AG09319 (cell line): ENCODE data around the gene PLTP.
"Not testable (repeated sequence)": the region's sequence is repeated elsewhere in the genome, so short reads cannot be mapped to it uniquely, and the experiment has no call there.

Experiments used
- DNase-seq: peaks from one replicate; pipeline ENCODE4 v3.0.0-alpha.2; 2010; ENCODE audit warnings: low read depth; ENCODE audit errors: extremely low read depth
- TF ChIP-seq, protein P1 (sequence below): IDR thresholded peaks from 2 replicates; pipeline ENCODE4 v1.5.1; 2011; ENCODE audit warnings: low read depth, mild to moderate bottlenecking, inconsistent platforms, low read length, moderate library complexity

Gene PLTP, protein sequence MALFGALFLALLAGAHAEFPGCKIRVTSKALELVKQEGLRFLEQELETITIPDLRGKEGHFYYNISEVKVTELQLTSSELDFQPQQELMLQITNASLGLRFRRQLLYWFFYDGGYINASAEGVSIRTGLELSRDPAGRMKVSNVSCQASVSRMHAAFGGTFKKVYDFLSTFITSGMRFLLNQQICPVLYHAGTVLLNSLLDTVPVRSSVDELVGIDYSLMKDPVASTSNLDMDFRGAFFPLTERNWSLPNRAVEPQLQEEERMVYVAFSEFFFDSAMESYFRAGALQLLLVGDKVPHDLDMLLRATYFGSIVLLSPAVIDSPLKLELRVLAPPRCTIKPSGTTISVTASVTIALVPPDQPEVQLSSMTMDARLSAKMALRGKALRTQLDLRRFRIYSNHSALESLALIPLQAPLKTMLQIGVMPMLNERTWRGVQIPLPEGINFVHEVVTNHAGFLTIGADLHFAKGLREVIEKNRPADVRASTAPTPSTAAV

DNA sequence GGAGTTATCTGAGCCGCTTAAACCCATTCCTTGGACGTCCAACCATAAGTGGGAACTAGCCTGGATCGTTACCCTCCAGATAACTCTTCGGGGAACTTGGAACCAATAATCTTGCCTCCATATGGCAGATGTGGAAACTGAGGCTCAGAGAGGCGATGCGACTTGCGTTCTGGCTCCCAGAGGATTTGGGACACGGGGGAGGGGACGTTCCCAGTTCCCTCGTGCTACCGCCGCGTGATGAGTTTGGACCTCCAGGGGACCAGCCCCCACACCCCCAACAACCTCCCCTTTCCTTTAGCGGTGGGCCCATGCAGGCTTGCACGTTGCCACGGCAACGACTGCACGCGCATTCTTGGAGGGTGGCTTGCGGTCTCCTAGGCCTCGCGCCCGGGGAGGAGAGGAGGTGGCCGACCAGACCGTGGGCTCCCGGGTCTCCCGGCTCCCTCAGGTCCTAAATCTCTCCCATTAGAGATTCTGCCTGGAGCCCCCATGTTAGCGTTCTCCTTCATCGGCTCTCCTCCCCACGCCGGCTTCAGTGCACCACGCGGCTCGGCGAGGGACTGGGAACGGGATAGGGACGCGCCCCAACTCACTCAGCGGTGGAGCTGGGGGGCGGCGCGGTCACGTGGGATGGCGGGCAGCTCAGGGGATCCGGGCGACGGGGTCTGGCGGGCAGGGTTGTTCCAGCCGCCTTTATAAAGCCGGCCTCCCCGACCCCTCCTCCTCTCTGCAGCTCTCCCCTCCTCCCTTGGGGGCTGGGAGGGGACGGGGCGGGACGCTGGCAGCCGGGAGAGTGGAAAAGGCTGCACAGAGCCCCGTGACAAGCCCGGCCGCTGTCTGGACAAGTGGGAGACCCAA is at the start of gene PLTP:
Gene PLTP, minus strand, starts transcription at position 670 of the 858 bp plus-strand sequence. CDS start 703 bp downstream, outside the sequence.
- DNase-seq: no peak
- TF ChIP-seq, protein P1, sequence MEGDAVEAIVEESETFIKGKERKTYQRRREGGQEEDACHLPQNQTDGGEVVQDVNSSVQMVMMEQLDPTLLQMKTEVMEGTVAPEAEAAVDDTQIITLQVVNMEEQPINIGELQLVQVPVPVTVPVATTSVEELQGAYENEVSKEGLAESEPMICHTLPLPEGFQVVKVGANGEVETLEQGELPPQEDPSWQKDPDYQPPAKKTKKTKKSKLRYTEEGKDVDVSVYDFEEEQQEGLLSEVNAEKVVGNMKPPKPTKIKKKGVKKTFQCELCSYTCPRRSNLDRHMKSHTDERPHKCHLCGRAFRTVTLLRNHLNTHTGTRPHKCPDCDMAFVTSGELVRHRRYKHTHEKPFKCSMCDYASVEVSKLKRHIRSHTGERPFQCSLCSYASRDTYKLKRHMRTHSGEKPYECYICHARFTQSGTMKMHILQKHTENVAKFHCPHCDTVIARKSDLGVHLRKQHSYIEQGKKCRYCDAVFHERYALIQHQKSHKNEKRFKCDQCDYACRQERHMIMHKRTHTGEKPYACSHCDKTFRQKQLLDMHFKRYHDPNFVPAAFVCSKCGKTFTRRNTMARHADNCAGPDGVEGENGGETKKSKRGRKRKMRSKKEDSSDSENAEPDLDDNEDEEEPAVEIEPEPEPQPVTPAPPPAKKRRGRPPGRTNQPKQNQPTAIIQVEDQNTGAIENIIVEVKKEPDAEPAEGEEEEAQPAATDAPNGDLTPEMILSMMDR: no peak

DNA sequence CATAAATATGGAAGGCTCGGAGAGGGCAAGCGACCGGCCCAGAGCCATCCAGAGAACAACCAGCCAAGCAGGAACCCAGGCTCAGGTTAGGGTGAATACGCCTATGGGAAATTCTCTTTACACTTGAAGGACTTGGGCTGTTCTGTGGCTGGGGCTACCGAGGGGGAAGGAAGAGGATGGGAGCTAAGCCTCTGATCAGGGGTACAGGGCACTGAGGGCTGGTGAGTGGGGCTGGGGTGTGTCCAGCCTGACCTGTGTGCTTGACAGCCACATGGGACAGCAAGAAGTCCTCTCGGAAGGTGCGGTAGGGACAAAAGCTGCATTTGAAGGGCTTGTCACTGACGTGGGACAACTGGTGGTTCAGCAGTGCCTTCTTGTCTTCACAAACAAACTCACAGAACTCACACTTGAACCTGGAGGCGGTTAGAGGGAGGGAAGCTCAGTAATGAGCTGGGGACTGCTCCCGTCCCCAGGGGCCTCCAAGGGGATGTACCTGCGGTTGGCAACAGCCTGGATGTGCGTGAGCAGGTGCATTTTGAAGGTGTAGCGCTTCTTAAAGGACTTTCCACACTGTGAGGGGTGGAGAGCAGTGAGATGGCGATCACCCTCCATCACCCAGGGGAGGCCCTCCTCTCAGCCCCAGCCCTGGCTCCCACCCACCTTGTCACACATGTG is 48.1 kb upstream of the PLTP start:
- DNase-seq: no peak
- TF ChIP-seq, protein P1: no peak

DNA sequence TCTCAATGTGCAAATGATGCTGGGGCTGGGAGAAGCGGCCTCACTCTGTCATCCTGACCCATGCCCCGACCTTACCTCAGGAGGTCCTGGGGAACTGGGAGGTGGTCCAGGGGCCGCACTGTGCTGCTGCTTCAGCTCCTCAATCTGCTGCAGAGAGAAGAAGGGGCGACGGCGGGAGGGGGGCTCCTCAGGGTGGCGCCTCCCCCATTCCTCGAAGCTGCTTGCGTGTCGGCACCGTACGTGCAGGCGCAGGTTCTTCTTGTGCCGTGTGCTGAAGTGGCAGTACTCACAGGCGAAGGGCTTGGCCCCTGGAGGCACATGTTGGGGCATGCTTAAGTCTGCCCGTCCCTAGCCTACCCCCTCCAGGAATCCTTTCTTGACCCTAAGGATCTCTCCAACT is 47.2 kb upstream of the PLTP start:
- DNase-seq: no peak
- TF ChIP-seq, protein P1: no peak

DNA sequence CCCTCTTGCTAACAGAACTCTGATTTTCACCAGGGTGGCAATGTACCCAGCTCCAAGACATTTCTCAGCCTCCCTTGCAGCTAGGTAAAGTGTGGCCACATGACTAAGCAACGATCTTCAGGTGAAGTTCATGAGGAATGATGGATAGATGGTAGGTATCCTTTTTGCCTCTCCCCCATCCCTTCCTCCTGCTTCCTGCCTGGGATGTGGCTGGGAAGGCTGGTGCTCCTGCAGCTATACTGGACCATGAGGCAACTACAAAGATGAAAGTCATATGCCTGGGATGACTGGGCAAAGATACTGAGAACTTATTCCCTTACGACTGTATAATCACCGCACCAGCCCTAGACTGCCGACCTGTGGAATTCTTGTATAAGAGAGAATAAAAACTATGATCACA is 46.6 kb upstream of the PLTP start:
- DNase-seq: no peak
- TF ChIP-seq, protein P1: no peak

DNA sequence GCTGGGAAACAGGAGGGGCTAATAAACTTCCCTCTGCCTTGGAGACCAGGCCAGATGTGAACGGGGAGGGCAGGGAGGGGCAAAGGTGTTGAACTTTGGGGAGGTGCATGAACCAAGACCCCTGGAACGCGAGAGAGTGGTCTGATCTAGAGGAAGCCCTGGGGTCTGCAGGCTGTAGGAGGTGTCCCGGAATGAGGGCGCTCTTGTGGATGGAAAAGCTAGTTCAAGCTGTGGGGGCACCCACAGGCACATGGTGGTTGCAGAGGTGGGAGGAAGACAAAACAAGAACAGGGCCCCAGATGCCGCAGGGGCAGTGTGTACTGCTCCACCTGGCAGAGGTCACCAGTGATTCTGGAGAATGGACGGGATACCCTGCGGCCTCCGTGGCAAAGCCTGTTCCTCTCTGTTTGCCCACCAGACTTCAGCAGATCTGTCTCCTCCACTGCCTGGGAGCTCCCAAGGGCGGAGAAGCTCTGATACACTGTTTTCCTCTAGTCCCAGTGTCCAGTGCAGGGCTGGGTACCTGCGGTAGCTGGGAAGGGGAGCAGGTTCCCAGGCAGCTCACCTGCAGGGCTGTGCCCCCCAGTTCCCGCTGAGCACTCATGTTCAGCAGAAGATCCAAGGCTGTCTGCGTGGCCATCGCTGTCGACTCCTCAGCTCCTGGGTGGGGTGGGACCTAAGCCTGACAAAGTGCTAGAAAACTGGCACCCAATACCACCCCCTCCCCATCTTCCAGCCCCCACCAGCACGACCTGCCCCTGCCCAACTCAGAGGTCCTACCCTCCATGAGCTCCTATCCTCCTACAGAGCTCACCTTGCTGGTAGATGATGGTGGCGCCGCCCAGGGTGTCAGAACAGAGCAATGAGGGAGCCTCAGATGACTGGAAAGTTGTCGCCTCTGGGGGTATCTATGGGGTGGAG is 45.3 kb upstream of the PLTP start:
- TF ChIP-seq, protein P1: no peak

DNA sequence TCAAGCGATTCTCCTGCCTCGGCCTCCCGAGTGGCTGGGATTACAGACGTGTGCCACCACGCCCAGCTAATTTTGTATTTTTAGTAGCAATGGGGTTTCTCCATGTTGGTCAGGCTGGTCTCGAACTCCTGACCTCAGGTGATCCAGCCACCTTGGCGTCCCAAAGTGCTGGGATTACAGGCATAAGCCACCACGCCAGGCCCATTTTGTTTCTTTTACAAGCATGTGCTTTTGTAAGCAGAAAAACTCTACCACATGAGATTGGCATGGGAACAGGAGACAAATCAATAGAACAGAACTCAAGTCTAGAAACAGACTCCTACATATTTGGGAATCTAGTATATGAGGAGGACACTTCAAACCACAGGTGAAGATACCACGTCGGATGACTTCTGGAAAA is 44.4 kb upstream of the PLTP start:
- not testable (repeated sequence) for DNase-seq

More for the DNA sequence above, 45.3 kb upstream of the PLTP start:
- no peak for DNase-seq

DNA sequence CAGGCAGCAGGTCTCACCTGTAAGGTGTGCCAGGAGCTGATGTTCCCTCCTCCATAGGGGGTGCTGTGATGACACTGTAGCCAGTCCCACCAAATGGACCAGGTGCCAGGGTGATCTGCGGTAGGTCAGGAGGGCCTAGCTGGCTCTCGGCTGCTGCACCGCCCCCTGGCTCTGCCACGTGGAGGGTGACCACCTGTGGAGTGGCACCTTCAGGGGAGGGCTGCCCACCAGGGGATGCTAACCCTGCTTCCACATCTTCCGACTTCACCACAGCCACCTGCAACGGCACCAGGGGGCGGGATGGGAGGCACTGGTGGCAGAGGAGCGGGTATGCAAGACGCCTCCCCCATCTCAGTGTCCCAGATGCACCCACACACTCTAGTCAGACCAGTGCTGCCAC is 41.7 kb upstream of the PLTP start:
- TF ChIP-seq, protein P1: no peak
- DNase-seq: no peak
